Suprapubic skin (tissue), 4 donors: ENCODE measurements around the gene KAZN.

Experiments used
- CTCF ChIP-seq, 2 donors: fragments of 200-600 bp in 1 of 2; fragments of 450-650 bp in 1 of 2; sonication (generic) in 1 of 2; IDR thresholded peaks; one replicate each; pipeline ENCODE4 v1.5.1; 2016 to 2019; ENCODE audit warnings: antibody characterized with exemption in 2 of 2, mild to moderate bottlenecking in 1 of 2, moderate library complexity in 1 of 2
- EP300 ChIP-seq: sonication (generic); formaldehyde crosslinking; IDR thresholded peaks from one replicate; pipeline ENCODE4 v1.6.1; 2017; ENCODE audit warnings: antibody characterized with exemption
- POLR2A ChIP-seq, 2 donors: fragments of 450-650 bp; IDR thresholded peaks; one replicate each; pipeline ENCODE4 v1.6.1; 2017; ENCODE audit warnings: antibody characterized with exemption in 2 of 2, mild to moderate bottlenecking in 2 of 2, moderate library complexity in 2 of 2
- POLR2AphosphoS5 ChIP-seq, 3 donors: sonication (generic); formaldehyde crosslinking; IDR thresholded peaks; one replicate each; pipeline ENCODE4 v1.6.1; 2017; ENCODE audit warnings: antibody characterized with exemption in 3 of 3

DNA sequence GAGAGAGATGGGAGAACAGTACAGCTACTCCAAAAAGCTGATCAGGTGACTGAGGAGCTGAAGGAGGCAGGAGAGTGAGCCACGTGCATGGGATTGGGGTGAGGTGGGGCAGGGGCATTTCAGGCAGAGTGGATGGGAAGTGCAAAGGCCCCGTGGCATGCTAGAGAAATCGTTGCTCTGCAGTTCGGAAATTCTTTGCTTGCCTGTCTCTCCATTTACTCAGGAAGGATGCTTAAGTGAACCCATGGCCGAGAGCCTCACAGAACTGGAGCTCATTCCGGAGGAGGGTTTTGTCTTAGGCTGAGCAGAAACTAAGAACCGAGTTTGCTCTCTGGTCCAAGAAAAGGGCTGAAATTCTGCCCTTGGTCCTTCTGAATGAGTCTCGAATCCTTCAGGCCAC lies 415.3 kb downstream of the KAZN start:
- no peak for TF ChIP-seq POLR2A (IDR thresholded peaks at IDR 0.05)
- TF ChIP-seq CTCF (IDR thresholded peaks at IDR 0.05): no peak
- no peak for TF ChIP-seq POLR2AphosphoS5 (IDR thresholded peaks at IDR 0.05)
- no peak for TF ChIP-seq EP300
